ENCODE data around the gene UBR4.

Gene UBR4

DNA sequence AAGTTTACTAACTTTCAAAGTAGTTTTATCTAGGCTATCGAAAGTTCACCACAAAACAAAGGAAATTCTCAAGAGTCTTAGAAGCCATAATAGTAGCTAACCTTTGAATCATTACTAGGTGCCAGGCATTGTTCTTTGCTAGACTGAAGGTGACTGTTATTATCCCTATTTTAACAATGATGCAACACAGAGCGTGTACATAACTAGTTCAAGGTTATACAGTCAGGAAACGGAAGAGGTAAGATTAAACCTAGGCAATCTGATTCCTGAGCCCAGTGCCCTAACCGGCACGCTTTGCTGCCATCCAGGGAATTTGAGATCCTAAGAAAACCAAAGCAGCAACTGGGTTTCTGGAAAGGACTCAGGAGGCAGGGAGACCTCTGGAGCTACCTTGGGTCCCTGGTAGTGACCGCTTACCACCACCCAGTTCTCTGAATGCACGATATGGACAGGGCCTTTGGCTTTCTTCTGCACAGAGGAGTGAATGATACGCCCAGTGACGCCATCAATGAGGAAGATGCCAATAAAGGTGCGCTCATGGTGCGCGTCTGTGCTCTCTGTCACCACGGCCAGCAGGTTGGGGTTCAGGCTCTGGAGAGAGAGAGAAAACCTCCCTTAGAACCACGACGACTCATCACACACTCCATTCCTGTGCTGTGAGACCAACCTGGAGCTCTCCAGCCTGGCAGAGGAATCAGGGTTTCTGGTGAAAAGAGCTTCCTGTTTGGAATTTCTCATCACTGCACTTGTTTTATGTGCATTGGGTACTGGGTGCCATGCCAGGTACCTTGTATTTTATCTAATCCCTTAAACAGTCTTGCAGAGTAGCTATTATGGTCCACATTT lies 13.1 kb upstream of the UBR4 start:
- no CpG with 5 or more reads among the region's 15 CpGs for WGBS (ENCODE audit: extremely low coverage, insufficient coverage, low lambda C conversion rate)
- H3K18ac ChIP-seq (ENCODE audit: low read length): no peak overlapping the region

DNA sequence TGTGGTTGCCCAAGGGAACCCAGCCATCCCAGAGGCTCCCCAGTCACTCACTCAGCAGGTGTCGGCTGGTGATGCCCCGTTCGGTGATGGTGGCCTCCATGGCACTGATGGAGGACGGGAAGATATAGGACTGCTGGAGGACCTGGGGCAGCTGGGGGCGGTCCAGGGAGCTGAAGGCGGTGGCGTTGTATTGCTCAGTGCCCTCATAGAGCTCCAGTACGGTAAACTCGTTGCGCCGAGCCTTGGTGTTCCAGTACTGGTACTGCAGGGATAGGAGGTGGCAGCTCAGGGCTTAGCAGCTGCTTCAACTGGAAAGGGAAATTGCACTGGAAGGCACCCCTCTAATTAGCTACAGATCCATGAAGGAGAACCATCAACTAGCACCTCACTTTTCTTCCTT lies 12.5 kb upstream of the UBR4 start:
- no peak overlapping the region for H4K8ac ChIP-seq (ENCODE audit: low read depth, low read length)
- DNase-seq: no peak
- H3K23ac ChIP-seq (ENCODE audit: low read length): no peak overlapping the region
- H3K9ac ChIP-seq (ENCODE audit: low read length): no peak overlapping the region
- no peak overlapping the region for H2BK15ac ChIP-seq (replicated peaks; ENCODE audit: low read depth)
- no CpG with 5 or more reads among the region's 11 CpGs for WGBS (ENCODE audit: extremely low coverage, insufficient coverage, low lambda C conversion rate)
- no peaks in the 10 kb centered on the region for H3K27me3 ChIP-seq (ENCODE audit: insufficient read depth, low read length, poor library complexity)
- H2BK120ac ChIP-seq (ENCODE audit: low read depth, low read length): no peak overlapping the region
- H3K4me1 ChIP-seq (ENCODE audit: control insufficient read depth, low read depth, low read length): no peaks in the 10 kb centered on the region
- no peak overlapping the region for H2AK5ac ChIP-seq (ENCODE audit: low read length)
- H2BK5ac ChIP-seq (ENCODE audit: low read length): no peak overlapping the region
- H3K79me1 ChIP-seq (ENCODE audit: low read length): no peaks in the 10 kb centered on the region
- H3K36me3 ChIP-seq (ENCODE audit: control insufficient read depth, insufficient read depth, low read length): peaks cover 30% of the 10 kb centered on the region
- no peak overlapping the region for H3K4me3 ChIP-seq (ENCODE audit: low read length)
- no peak overlapping the region for H3K18ac ChIP-seq (ENCODE audit: low read length)
- H3K4me2 ChIP-seq (ENCODE audit: low read length): no peak overlapping the region
- no peak overlapping the region for H3K27ac ChIP-seq (ENCODE audit: low read depth, low read length)
- H3K56ac ChIP-seq (ENCODE audit: low read length): no peak overlapping the region
- H3K4ac ChIP-seq (ENCODE audit: low read depth, low read length): no peak overlapping the region
- no peaks in the 10 kb centered on the region for H3K79me2 ChIP-seq (ENCODE audit: control insufficient read depth, insufficient read depth, low read length)
- no peak overlapping the region for H4K5ac ChIP-seq (ENCODE audit: low read length)

More for the DNA sequence above, 13.1 kb upstream of the UBR4 start:
- H4K5ac ChIP-seq (ENCODE audit: low read length): no peak overlapping the region
- H3K79me2 ChIP-seq (ENCODE audit: control insufficient read depth, insufficient read depth, low read length): no peaks in the 10 kb centered on the region
- peaks cover 30% of the 10 kb centered on the region for H3K36me3 ChIP-seq (ENCODE audit: control insufficient read depth, insufficient read depth, low read length)
- no peak overlapping the region for H3K4me3 ChIP-seq (ENCODE audit: low read length)
- H4K8ac ChIP-seq (ENCODE audit: low read depth, low read length): no peak overlapping the region
- no peak overlapping the region for H3K4ac ChIP-seq (ENCODE audit: low read depth, low read length)
- no peak overlapping the region for H2BK5ac ChIP-seq (ENCODE audit: low read length)
- no peak overlapping the region for H3K27ac ChIP-seq (ENCODE audit: low read depth, low read length)
- no peaks in the 10 kb centered on the region for H3K4me1 ChIP-seq (ENCODE audit: control insufficient read depth, low read depth, low read length)
- H3K9ac ChIP-seq (ENCODE audit: low read length): no peak overlapping the region
- H3K4me2 ChIP-seq (ENCODE audit: low read length): no peak overlapping the region
- no peaks in the 10 kb centered on the region for H3K27me3 ChIP-seq (ENCODE audit: insufficient read depth, low read length, poor library complexity)
- no peak overlapping the region for H2BK15ac ChIP-seq (replicated peaks; ENCODE audit: low read depth)
- H3K56ac ChIP-seq (ENCODE audit: low read length): no peak overlapping the region
- no peak overlapping the region for H3K23ac ChIP-seq (ENCODE audit: low read length)
- no peak for DNase-seq
- no peaks in the 10 kb centered on the region for H3K79me1 ChIP-seq (ENCODE audit: low read length)
- H2BK120ac ChIP-seq (ENCODE audit: low read depth, low read length): no peak overlapping the region
- H2AK5ac ChIP-seq (ENCODE audit: low read length): no peak overlapping the region

DNA sequence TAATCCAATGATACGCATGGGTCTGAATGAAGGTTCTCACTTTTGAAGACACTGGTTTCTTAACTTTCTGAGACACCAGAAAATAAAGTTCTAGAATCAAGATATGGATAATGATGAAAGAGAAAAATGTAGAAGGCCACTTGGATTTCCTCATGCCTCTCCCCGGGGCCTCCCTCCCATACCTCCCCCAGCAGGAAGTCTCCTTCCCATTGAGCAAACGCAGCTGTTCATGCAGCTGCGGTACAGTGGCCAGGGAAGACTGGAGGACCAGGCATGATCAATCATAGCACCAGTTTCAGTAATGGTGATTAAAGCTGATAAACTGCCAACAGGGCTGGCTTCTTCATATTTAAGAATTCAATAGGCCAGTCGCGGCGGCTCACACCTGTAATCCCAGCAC lies 10.9 kb upstream of the UBR4 start:
- H2BK15ac ChIP-seq (replicated peaks; ENCODE audit: low read depth): no peak overlapping the region
- no peak overlapping the region for H2AK5ac ChIP-seq (ENCODE audit: low read length)
- WGBS (ENCODE audit: extremely low coverage, insufficient coverage, low lambda C conversion rate): no CpG with 5 or more reads among the region's 7 CpGs
- H3K79me2 ChIP-seq (ENCODE audit: control insufficient read depth, insufficient read depth, low read length): no peaks in the 10 kb centered on the region
- H4K8ac ChIP-seq (ENCODE audit: low read depth, low read length): no peak overlapping the region
- H2BK5ac ChIP-seq (ENCODE audit: low read length): no peak overlapping the region
- no peak overlapping the region for H3K4ac ChIP-seq (ENCODE audit: low read depth, low read length)
- no peak overlapping the region for H3K4me2 ChIP-seq (ENCODE audit: low read length)
- DNase-seq: no peak
- no peaks in the 10 kb centered on the region for H3K4me1 ChIP-seq (ENCODE audit: control insufficient read depth, low read depth, low read length)
- H3K23ac ChIP-seq (ENCODE audit: low read length): no peak overlapping the region
- H3K79me1 ChIP-seq (ENCODE audit: low read length): no peaks in the 10 kb centered on the region
- no peak overlapping the region for H3K18ac ChIP-seq (ENCODE audit: low read length)
- H4K5ac ChIP-seq (ENCODE audit: low read length): no peak overlapping the region
- no peak overlapping the region for H3K4me3 ChIP-seq (ENCODE audit: low read length)
- no peak overlapping the region for H2BK120ac ChIP-seq (ENCODE audit: low read depth, low read length)
- H3K56ac ChIP-seq (ENCODE audit: low read length): no peak overlapping the region
- peaks cover 21% of the 10 kb centered on the region for H3K36me3 ChIP-seq (ENCODE audit: control insufficient read depth, insufficient read depth, low read length)
- H3K27me3 ChIP-seq (ENCODE audit: insufficient read depth, low read length, poor library complexity): no peaks in the 10 kb centered on the region
- H3K9ac ChIP-seq (ENCODE audit: low read length): no peak overlapping the region
- H3K27ac ChIP-seq (ENCODE audit: low read depth, low read length): no peak overlapping the region

DNA sequence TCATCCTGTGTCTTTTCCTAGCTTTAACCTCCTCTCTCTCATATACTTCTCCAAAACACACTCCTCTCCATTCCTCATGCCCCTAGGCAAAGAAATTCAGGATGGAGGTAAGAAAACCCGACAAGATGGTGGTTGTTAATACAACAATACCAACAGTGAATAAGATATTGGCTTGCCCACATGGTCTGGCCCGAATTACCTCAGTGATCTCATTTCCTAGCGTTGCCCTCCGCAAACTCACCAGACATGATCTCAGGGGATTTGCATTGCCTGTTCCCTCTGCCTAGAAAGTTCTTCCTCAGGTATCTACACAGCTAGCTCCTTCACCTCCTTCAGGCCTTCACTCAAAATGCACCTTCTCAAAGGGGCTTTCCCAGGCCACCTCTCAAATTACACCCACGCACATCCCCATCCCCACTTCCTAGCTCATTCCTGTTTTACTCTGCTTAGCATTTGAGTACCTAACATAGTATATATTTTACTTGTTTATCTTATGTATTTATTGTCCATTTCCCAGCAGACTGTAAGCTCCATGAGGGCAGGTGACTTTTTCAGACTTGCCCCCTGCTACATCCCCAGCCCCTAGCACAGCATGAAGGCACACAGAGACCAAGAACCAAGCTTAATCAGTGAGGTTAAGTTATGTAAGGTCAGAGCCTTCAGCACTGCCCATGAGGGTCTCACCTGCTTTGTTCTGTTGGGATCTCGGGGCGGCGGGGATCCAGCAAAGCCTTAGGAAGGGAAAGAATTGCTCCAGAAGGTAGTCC lies 10.2 kb upstream of the UBR4 start:
- no peak for DNase-seq
- Histone ChIP-seq H3K4me1 (ENCODE audit: control insufficient read depth, low read depth, low read length) (no peaks in the 10 kb centered on the region), H3K23ac (ENCODE audit: low read length) (no peak overlapping the region), H3K18ac (ENCODE audit: low read length) (no peak overlapping the region), H2BK15ac (replicated peaks; ENCODE audit: low read depth) (no peak overlapping the region), H3K4me2 (ENCODE audit: low read length) (no peak overlapping the region), H2AK5ac (ENCODE audit: low read length) (no peak overlapping the region), H2BK5ac (ENCODE audit: low read length) (no peak overlapping the region), H3K36me3 (ENCODE audit: control insufficient read depth, insufficient read depth, low read length) (peaks cover 21% of the 10 kb centered on the region), H3K4me3 (ENCODE audit: low read length) (no peak overlapping the region), H4K8ac (ENCODE audit: low read depth, low read length) (no peak overlapping the region), H3K9ac (ENCODE audit: low read length) (no peak overlapping the region), H3K4ac (ENCODE audit: low read depth, low read length) (no peak overlapping the region), H3K56ac (ENCODE audit: low read length) (no peak overlapping the region), H2BK120ac (ENCODE audit: low read depth, low read length) (no peak overlapping the region), H3K27me3 (ENCODE audit: insufficient read depth, low read length, poor library complexity) (no peaks in the 10 kb centered on the region), H3K27ac (ENCODE audit: low read depth, low read length) (no peak overlapping the region), H3K79me2 (ENCODE audit: control insufficient read depth, insufficient read depth, low read length) (no peaks in the 10 kb centered on the region), H4K5ac (ENCODE audit: low read length) (no peak overlapping the region), H3K79me1 (ENCODE audit: low read length) (no peaks in the 10 kb centered on the region)
- WGBS (ENCODE audit: extremely low coverage, insufficient coverage, low lambda C conversion rate): no CpG with 5 or more reads among the region's 8 CpGs

DNA sequence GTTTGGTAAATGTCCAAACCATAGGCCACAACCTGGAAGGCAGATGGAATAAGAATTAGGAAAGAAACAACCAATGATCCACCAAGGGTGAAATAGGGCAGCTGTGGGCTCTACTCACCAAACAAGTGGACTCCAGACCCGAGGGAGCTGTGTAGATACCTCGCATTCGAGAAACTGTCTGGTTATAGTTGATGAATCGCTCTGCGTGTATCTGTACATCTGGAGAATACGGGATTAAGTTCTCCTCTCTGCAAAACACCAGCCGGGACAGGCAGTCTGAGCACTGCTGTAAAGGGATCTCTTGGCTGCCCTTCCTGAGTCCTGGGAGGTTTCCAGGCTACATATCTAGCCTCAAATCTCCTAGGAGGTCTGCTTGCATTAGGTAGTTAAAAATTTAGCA lies 9.4 kb upstream of the UBR4 start:
- Histone ChIP-seq H3K4ac (ENCODE audit: low read depth, low read length) (no peak overlapping the region), H3K79me1 (ENCODE audit: low read length) (no peaks in the 10 kb centered on the region), H4K8ac (ENCODE audit: low read depth, low read length) (no peak overlapping the region), H2BK5ac (ENCODE audit: low read length) (no peak overlapping the region), H3K18ac (ENCODE audit: low read length) (no peak overlapping the region), H3K36me3 (ENCODE audit: control insufficient read depth, insufficient read depth, low read length) (peaks cover 21% of the 10 kb centered on the region), H3K4me2 (ENCODE audit: low read length) (no peak overlapping the region), H2BK15ac (replicated peaks; ENCODE audit: low read depth) (no peak overlapping the region), H3K4me1 (ENCODE audit: control insufficient read depth, low read depth, low read length) (no peaks in the 10 kb centered on the region), H2BK120ac (ENCODE audit: low read depth, low read length) (no peak overlapping the region), H3K4me3 (ENCODE audit: low read length) (no peak overlapping the region), H3K56ac (ENCODE audit: low read length) (no peak overlapping the region), H2AK5ac (ENCODE audit: low read length) (no peak overlapping the region), H3K23ac (ENCODE audit: low read length) (no peak overlapping the region), H4K5ac (ENCODE audit: low read length) (no peak overlapping the region), H3K27me3 (ENCODE audit: insufficient read depth, low read length, poor library complexity) (no peaks in the 10 kb centered on the region), H3K27ac (ENCODE audit: low read depth, low read length) (no peak overlapping the region), H3K79me2 (ENCODE audit: control insufficient read depth, insufficient read depth, low read length) (no peaks in the 10 kb centered on the region), H3K9ac (ENCODE audit: low read length) (no peak overlapping the region)
- no peak for DNase-seq
- no CpG with 5 or more reads among the region's 7 CpGs for WGBS (ENCODE audit: extremely low coverage, insufficient coverage, low lambda C conversion rate)

All from mesendoderm (in vitro differentiated cells).